K562 (cell line): ENCODE data around the gene FUBP3. TPM values are rescaled to one million over a fixed set of nuclear protein-coding genes. Genes with fewer than 3 reads are reported as not detected.

Source experiments
- ATAC-seq: fragments of 200-7000 bp; cut with Tn5 transposase; 3 replicates; pipeline ENCODE4 v1.9.1; 2020; ENCODE audit warnings: moderate library complexity
- BruUV-seq: library from RNA; stranded (reverse); fragments of 400-500 nt; replicated peaks from 2 replicates; lab custom pipeline; 2021; lab: Mats Ljungman, UMichigan
- CTCF ChIA-PET: fragments of 300-600 bp; formaldehyde crosslinking; extraction: SDS; loops from one replicate; lab custom pipeline; 2021; ENCODE audit warnings: low intra/inter-chr PET ratio; lab: Yijun Ruan, JAX
- POLR2A ChIA-PET: fragments of 300-600, 350-650 bp; sonication (Branson Sonifier 250); formaldehyde crosslinking; extraction: SDS; loops from one replicate; lab custom pipeline; 2021; ENCODE audit warnings: antibody characterized with exemption, inconsistent platforms; lab: Yijun Ruan, JAX
- DNase-seq, 4 experiments: peaks; one replicate each; pipeline versions ENCODE4 v3.0.0 to v3.0.0-alpha.2; 2011 to 2018; ENCODE audit warnings: low spot score in 3 of 4, mixed read lengths in 3 of 4; ENCODE audit errors: extremely low read depth in 1 of 4
- FAIRE-seq: peaks from 2 replicates; lab custom pipeline; 2011; peaks lifted over from hg19 to GRCh38; lab: Jason Lieb, UNC
- H2AFZ ChIP-seq: 2 replicates; pipeline ENCODE4 v1.6.0; 2011; ENCODE audit warnings: low read depth, low read length, control low read depth, inconsistent platforms
- H3K27ac ChIP-seq: fragments of 200-600 bp; 3 replicates; pipeline ENCODE4 v1.8.0; 2011; ENCODE audit warnings: low read depth, mild to moderate bottlenecking, control low read depth, inconsistent platforms, low read length, moderate library complexity, mixed read lengths; ENCODE audit errors: extremely low read depth
- H3K27me3 ChIP-seq, 2 experiments: fragments of 300-600 bp in 1 of 2; 2 replicates in 1 of 2; 3 replicates in 1 of 2; pipeline versions ENCODE4 v1.6.0 to v1.8.0; 2011; ENCODE audit warnings: inconsistent platforms in 2 of 2, low read length in 2 of 2, mild to moderate bottlenecking in 1 of 2, mixed read lengths in 1 of 2, moderate library complexity in 1 of 2; ENCODE audit not compliant: control insufficient read depth in 2 of 2, insufficient read depth in 2 of 2
- H3K36me3 ChIP-seq: fragments of 300-600 bp; 3 replicates; pipeline ENCODE4 v1.8.0; 2011; ENCODE audit warnings: mild to moderate bottlenecking, low read length, inconsistent platforms; ENCODE audit not compliant: control insufficient read depth, insufficient read depth
- H3K4me1 ChIP-seq, 2 experiments: fragments of 200-600 bp in 1 of 2; replicated peaks in 1 of 2; 2 replicates in 1 of 2; 3 replicates in 1 of 2; pipeline versions ENCODE4 v1.5.1 to v1.8.0; 2011; ENCODE audit warnings: inconsistent platforms in 2 of 2, low read length in 2 of 2, mild to moderate bottlenecking in 1 of 2, mixed read lengths in 1 of 2, moderate library complexity in 1 of 2; ENCODE audit not compliant: control insufficient read depth in 2 of 2, insufficient read depth in 2 of 2
- H3K4me2 ChIP-seq: 2 replicates; pipeline ENCODE4 v1.6.1; 2011; ENCODE audit warnings: low read length, control low read depth, inconsistent platforms, mixed read lengths; ENCODE audit not compliant: insufficient read depth
- H3K4me3 ChIP-seq: fragments of 200-600 bp; sonication (generic), shearing (Covaris generic); 2 replicates; pipeline ENCODE4 v1.5.1; 2016; ENCODE audit warnings: control low read depth, inconsistent platforms
- H3K79me2 ChIP-seq: fragments of 200-600 bp; 3 replicates; pipeline ENCODE4 v1.8.0; 2011; ENCODE audit warnings: low read length, inconsistent platforms; ENCODE audit not compliant: control insufficient read depth, insufficient read depth
- H3K9ac ChIP-seq, 2 experiments: 2 replicates each; pipeline versions ENCODE4 v1.6.0 to v1.6.1; 2011; ENCODE audit warnings: low read depth in 2 of 2, low read length in 2 of 2, control low read depth in 1 of 2, inconsistent platforms in 1 of 2, mild to moderate bottlenecking in 1 of 2, mixed read lengths in 1 of 2; ENCODE audit not compliant: insufficient read depth in 1 of 2
- H3K9me1 ChIP-seq: one replicate; pipeline ENCODE4 v1.6.0; 2011; ENCODE audit warnings: inconsistent platforms, mild to moderate bottlenecking, low read length, moderate library complexity; ENCODE audit not compliant: control insufficient read depth, insufficient read depth
- H3K9me3 ChIP-seq: replicated peaks from 2 replicates; pipeline ENCODE4 v1.5.1; 2011; ENCODE audit warnings: low read depth, low read length, inconsistent platforms; ENCODE audit not compliant: control insufficient read depth, insufficient read depth
- H4K20me1 ChIP-seq: replicated peaks from 2 replicates; pipeline ENCODE4 v1.6.1; 2011; ENCODE audit warnings: low read length, inconsistent platforms, mixed read lengths; ENCODE audit not compliant: control insufficient read depth, insufficient read depth
- NCOA4 ChIP-seq: fragments of 450-650 bp; IDR thresholded peaks from 2 replicates; pipeline ENCODE4 v1.6.1; 2018; ENCODE audit warnings: mild to moderate bottlenecking; ENCODE audit not compliant: partially characterized antibody
- PCBP2 ChIP-seq: fragments of 200-400 bp; formaldehyde crosslinking; IDR thresholded peaks from 2 replicates; pipeline ENCODE4 v1.6.1; 2018; ENCODE audit warnings: low read length, low read depth, mild to moderate bottlenecking, moderate library complexity; ENCODE audit not compliant: poor library complexity, severe bottlenecking
- ZNF197 ChIP-seq: fragments of 200-800 bp; sonication (Bioruptor generic); IDR thresholded peaks from 2 replicates; pipeline ENCODE4 v1.6.1; 2016; ENCODE audit warnings: low read depth, missing genetic modification characterization, missing compliant biosample characterization
- ZNF3 ChIP-seq: fragments of 250-450 bp; sonication (Bioruptor Pico); IDR thresholded peaks from 2 replicates; pipeline ENCODE4 v1.5.0; 2021; ENCODE audit warnings: mild to moderate bottlenecking, moderate library complexity
- ZNF830 ChIP-seq: fragments of 250-450 bp; sonication (Bioruptor Pico); IDR thresholded peaks from 2 replicates; pipeline ENCODE4 v1.5.0; 2021; ENCODE audit warnings: mild to moderate bottlenecking
- ZSCAN32 ChIP-seq: fragments of 450-650 bp; formaldehyde crosslinking; IDR thresholded peaks from 2 replicates; pipeline ENCODE4 v1.4.0; 2020; ENCODE audit warnings: mild to moderate bottlenecking, moderate library complexity
- WGBS: fragments of 100-300 bp; shearing (Covaris generic); methylation state at CpG from one replicate; pipeline ENCODE4 v1.1.6; 2016; ENCODE audit warnings: low coverage, mixed read lengths; ENCODE audit not compliant: insufficient coverage; ENCODE audit errors: missing lambda C conversion rate; 5-methylcytosine and 5-hydroxymethylcytosine counted together
- in situ Hi-C: fragments of 300-500 bp; cut with MboI; formaldehyde crosslinking; loops from 4 replicates; pipeline ENCODE4 v1.15.0; 2018; ENCODE audit warnings: inconsistent platforms, mixed read lengths
- intact Hi-C: fragments of 100-400 bp; cut with micrococcal nuclease; formaldehyde crosslinking; loops from 2 replicates; pipeline ENCODE4 v1.14.2; 2022
- polyA plus RNA-seq, 8 experiments: library from polyadenylated mRNA; depleted of rRNA in 4 of 8; stranded (reverse) in 5 of 8; unstranded in 3 of 8; fragments of >200 nt; fragmentation: Nextera tagmentation in 2 of 8; fragmentation: Illumina TruSeq in 1 of 8; extraction: Ambion mirVana in 2 of 8; extraction: Trizol in 1 of 8; gene quantifications; 2 replicates each; pipeline versions ENCODE4 v1.2.1 to v1.2.3, GENCODE V29; 2011 to 2014; ENCODE audit warnings: inconsistent platforms in 1 of 8, missing spikeins in 1 of 8
- total RNA-seq, 7 experiments: library from RNA; depleted of rRNA in 6 of 7; stranded (reverse); fragments of >200 nt in 6 of 7; fragmentation: Illumina TruSeq in 2 of 7; extraction: Trizol in 2 of 7; gene quantifications; 2 replicates each; pipeline versions ENCODE4 v1.2.1 to v1.2.3, GENCODE V29; 2011 to 2021; ENCODE audit warnings: low replicate concordance in 1 of 7
- TF ChIP-seq, protein P1 (sequence below): fragments of 450-650 bp; formaldehyde crosslinking; IDR thresholded peaks from 2 replicates; pipeline ENCODE4 v1.4.0; 2020; ENCODE audit warnings: mild to moderate bottlenecking, moderate library complexity
- TF ChIP-seq, protein P2 (sequence below): sonication (generic); IDR thresholded peaks from 2 replicates; pipeline ENCODE4 v1.6.1; 2016
- TF ChIP-seq, protein P3 (sequence below): fragments of 450-650 bp; IDR thresholded peaks from 2 replicates; pipeline ENCODE4 v1.6.1; 2016; ENCODE audit warnings: low read depth

FUBP3 gene
- total and polyA plus RNA-seq, 9 of the 15 experiments (the other 6 are each of a cell fraction or from before 2014, with no cell fraction given) = 3.0 to 64.0 (median 48.1) TPM

DNA sequence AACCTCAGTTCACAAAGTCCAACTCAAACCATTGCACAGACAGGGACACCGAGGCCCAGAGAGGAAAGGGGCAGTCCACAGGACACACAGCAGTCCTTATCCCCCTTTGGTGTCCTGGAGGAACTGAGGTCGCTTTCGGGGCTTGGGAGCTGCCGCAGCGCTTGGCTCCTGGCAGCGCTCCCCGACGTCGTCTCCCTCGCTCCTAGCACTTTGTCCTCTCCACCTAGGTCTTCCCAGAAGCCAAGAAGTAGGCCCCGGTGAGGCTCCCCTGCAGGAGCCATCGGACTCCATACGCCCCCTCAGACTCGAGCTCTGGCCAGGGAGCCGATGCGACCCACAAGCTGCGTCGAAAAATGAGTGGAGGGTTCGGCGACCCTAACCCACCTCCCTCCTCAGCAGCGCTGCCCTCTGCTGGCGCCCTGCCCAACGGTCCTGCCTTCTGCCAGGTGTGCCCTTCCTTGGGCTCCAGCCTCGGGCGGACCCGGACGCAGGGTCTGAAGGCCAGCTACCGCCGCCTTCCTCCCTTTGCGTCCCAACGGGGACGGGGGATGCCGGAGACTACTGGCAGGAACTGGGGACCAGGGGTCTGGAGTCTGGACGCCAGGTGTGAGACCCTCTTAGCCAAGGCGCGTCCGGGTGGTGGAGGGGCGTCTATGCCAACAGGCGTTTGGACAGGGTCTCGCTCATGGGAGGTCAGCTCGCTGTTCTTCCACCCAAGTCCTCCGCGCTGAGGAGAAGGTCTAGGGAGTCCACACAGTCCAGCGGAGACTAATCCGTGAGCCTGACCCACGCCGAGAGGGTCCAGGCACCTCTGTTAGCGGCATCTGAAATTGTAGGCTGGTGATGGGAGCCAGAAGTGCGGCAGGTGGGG lies 83.0 kb downstream of the FUBP3 start:
- H3K9me3 ChIP-seq = no peaks in the 10 kb centered on the region
- no TSS peak for BruUV-seq
- H3K79me2 ChIP-seq = no peaks in the 10 kb centered on the region
- peaks cover 6% of the 10 kb centered on the region for H4K20me1 ChIP-seq
- H3K4me3 ChIP-seq = no peak overlapping the region
- TF ChIP-seq, protein P1, sequence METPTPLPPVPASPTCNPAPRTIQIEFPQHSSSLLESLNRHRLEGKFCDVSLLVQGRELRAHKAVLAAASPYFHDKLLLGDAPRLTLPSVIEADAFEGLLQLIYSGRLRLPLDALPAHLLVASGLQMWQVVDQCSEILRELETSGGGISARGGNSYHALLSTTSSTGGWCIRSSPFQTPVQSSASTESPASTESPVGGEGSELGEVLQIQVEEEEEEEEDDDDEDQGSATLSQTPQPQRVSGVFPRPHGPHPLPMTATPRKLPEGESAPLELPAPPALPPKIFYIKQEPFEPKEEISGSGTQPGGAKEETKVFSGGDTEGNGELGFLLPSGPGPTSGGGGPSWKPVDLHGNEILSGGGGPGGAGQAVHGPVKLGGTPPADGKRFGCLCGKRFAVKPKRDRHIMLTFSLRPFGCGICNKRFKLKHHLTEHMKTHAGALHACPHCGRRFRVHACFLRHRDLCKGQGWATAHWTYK (CRISPR knock-in tag) = no peak
- TF ChIP-seq ZNF197 (no peak), ZNF3 (CRISPR knock-in tag) (no peak), PCBP2 (no peak), ZSCAN32 (no peak), NCOA4 (no peak), ZNF830 (CRISPR knock-in tag) (no peak)
- TF ChIP-seq, protein P2, sequence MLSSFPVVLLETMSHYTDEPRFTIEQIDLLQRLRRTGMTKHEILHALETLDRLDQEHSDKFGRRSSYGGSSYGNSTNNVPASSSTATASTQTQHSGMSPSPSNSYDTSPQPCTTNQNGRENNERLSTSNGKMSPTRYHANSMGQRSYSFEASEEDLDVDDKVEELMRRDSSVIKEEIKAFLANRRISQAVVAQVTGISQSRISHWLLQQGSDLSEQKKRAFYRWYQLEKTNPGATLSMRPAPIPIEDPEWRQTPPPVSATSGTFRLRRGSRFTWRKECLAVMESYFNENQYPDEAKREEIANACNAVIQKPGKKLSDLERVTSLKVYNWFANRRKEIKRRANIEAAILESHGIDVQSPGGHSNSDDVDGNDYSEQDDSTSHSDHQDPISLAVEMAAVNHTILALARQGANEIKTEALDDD = no peak
- TF ChIP-seq, protein P3, sequence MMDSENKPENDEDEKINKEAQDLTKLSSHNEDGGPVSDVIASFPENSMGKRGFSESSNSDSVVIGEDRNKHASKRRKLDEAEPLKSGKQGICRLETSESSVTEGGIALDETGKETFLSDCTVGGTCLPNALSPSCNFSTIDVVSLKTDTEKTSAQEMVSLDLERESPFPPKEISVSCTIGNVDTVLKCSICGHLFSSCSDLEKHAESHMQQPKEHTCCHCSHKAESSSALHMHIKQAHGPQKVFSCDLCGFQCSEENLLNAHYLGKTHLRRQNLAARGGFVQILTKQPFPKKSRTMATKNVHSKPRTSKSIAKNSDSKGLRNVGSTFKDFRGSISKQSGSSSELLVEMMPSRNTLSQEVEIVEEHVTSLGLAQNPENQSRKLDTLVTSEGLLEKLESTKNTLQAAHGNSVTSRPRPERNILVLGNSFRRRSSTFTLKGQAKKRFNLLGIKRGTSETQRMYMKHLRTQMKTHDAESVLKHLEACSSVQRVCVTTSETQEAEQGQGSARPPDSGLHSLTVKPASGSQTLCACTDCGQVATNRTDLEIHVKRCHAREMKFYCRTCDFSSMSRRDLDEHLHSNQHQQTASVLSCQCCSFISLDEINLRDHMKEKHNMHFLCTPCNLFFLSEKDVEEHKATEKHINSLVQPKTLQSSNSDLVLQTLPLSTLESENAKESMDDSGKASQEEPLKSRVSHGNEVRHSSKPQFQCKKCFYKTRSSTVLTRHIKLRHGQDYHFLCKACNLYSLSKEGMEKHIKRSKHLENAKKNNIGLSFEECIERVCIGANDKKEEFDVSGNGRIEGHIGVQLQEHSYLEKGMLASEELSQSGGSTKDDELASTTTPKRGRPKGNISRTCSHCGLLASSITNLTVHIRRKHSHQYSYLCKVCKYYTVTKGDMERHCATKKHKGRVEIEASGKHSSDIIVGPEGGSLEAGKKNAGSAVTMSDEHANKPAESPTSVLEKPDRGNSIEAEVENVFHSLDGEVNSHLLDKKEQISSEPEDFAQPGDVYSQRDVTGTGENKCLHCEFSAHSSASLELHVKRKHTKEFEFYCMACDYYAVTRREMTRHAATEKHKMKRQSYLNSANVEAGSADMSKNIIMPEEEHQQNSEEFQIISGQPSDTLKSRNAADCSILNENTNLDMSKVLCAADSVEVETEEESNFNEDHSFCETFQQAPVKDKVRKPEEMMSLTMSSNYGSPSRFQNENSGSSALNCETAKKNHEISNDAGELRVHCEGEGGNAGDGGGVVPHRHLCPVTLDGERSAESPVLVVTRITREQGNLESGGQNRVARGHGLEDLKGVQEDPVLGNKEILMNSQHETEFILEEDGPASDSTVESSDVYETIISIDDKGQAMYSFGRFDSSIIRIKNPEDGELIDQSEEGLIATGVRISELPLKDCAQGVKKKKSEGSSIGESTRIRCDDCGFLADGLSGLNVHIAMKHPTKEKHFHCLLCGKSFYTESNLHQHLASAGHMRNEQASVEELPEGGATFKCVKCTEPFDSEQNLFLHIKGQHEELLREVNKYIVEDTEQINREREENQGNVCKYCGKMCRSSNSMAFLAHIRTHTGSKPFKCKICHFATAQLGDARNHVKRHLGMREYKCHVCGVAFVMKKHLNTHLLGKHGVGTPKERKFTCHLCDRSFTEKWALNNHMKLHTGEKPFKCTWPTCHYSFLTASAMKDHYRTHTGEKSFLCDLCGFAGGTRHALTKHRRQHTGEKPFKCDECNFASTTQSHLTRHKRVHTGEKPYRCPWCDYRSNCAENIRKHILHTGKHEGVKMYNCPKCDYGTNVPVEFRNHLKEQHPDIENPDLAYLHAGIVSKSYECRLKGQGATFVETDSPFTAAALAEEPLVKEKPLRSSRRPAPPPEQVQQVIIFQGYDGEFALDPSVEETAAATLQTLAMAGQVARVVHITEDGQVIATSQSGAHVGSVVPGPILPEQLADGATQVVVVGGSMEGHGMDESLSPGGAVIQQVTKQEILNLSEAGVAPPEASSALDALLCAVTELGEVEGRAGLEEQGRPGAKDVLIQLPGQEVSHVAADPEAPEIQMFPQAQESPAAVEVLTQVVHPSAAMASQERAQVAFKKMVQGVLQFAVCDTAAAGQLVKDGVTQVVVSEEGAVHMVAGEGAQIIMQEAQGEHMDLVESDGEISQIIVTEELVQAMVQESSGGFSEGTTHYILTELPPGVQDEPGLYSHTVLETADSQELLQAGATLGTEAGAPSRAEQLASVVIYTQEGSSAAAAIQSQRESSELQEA = no peak
- no peaks in the 10 kb centered on the region for H3K9me1 ChIP-seq
- peaks cover 0 to 69% of the 10 kb centered on the region in 2 experiments; a peak in 2 of 5 replicates for H3K4me1 ChIP-seq
- H3K4me2 ChIP-seq = no peak overlapping the region
- in situ Hi-C loops (no loop called here), intact Hi-C loops (no loop called here)
- DNase-seq (no peak), ATAC-seq (no peak), FAIRE-seq (no peak)
- H3K36me3 ChIP-seq = no peaks in the 10 kb centered on the region
- no peak overlapping the region for H2AFZ ChIP-seq
- no peak overlapping the region for H3K27ac ChIP-seq
- POLR2A ChIA-PET = interaction anchor here (0.6 kb wide), 1 partner anchor 13 kb away, joined by 3 read pairs; no protein-coding TSS in a partner anchor
- CTCF ChIA-PET = no interaction called here
- 46% methylated on average over 25 of the region's 49 CpGs for WGBS
- H3K27me3 ChIP-seq = peaks cover 73 to 88% of the 10 kb centered on the region in 2 experiments
- H3K9ac ChIP-seq = no peak overlapping the region
